Measurements from ENCODE around the gene ETS1. TPM values are rescaled to one million over a fixed set of nuclear protein-coding genes. Genes with fewer than 3 reads are reported as not detected.

Gene ETS1
- total RNA-seq, 4 donors from 2014 or later = 16.8 to 24.9 (median 21.8) TPM

GRCh38 chr11:128496692-128497060 is 90.7 kb downstream of the ETS1 start:
- DNase-seq = peak; percentile 60 to 82
- peak; percentile 88 to 91 for ATAC-seq
- no peaks in the 10 kb centered on the region for H3K27me3 ChIP-seq
- H3K9me3 ChIP-seq = no peaks in the 10 kb centered on the region
- peak overlapping the region; percentile 78 to 88 (median 82) for H3K27ac ChIP-seq
- H3K36me3 ChIP-seq = no peaks in the 10 kb centered on the region
- H3K4me3 ChIP-seq = peak overlapping the region; percentile 4 to 46 (median 18)
- intact Hi-C loops (cut with DNase I; ENCODE audit: low total_unique reads) (no loop called here), in situ Hi-C loops (cut with MboI; ENCODE audit: low sequenced_read_pairs in 4 of 4) (loop anchor here in 1 of 4 donors (25.0 kb wide), 1 partner anchor 141 kb away; no protein-coding TSS in a partner anchor)
- peaks cover 88 to 94% of the 10 kb centered on the region in 2 donors for H3K4me1 ChIP-seq
- TF ChIP-seq CTCF (IDR thresholded peaks at IDR 0.05 in 4 of 5, conservative IDR thresholded peaks at IDR 0.05 in 1 of 5) (no peak), POLR2A (IDR thresholded peaks at IDR 0.05) (no peak)

GRCh38 chr11:128496249-128496648 is 91.1 kb downstream of the ETS1 start:
- intact Hi-C loops (cut with DNase I; ENCODE audit: low total_unique reads) (no loop called here), in situ Hi-C loops (cut with MboI; ENCODE audit: low sequenced_read_pairs in 4 of 4) (loop anchor here in 1 of 4 donors (25.0 kb wide), 1 partner anchor 141 kb away; no protein-coding TSS in a partner anchor)
- Histone ChIP-seq H3K27ac (peak overlapping the region; percentile 78 to 88 (median 82)), H3K4me1 (peaks cover 88 to 94% of the 10 kb centered on the region in 2 donors), H3K36me3 (no peaks in the 10 kb centered on the region), H3K4me3 (peak overlapping the region; percentile 4 to 46 (median 18)), H3K27me3 (no peaks in the 10 kb centered on the region), H3K9me3 (no peaks in the 10 kb centered on the region)
- DNase-seq = no peak
- ATAC-seq = peak in 1 of 2 donors; percentile 4
- TF ChIP-seq CTCF (IDR thresholded peaks at IDR 0.05 in 4 of 5, conservative IDR thresholded peaks at IDR 0.05 in 1 of 5) = no peak
- no peak for TF ChIP-seq POLR2A (IDR thresholded peaks at IDR 0.05)

- no peak for ATAC-seq
- Histone ChIP-seq H3K9me3 (no peaks in the 10 kb centered on the region), H3K27ac (peak overlapping the region; percentile 78 to 88 (median 82)), H3K36me3 (no peaks in the 10 kb centered on the region), H3K4me3 (no peak overlapping the region), H3K4me1 (peaks cover 78 to 83% of the 10 kb centered on the region in 2 donors), H3K27me3 (no peaks in the 10 kb centered on the region)
- no peak for DNase-seq
- no peak for TF ChIP-seq POLR2A (IDR thresholded peaks at IDR 0.05)
- TF ChIP-seq CTCF (IDR thresholded peaks at IDR 0.05 in 4 of 5, conservative IDR thresholded peaks at IDR 0.05 in 1 of 5) = no peak
- in situ Hi-C loops (cut with MboI; ENCODE audit: low sequenced_read_pairs in 4 of 4) = loop anchor here in 1 of 4 donors (25.0 kb wide), 1 partner anchor 143 kb away; no protein-coding TSS in a partner anchor
- intact Hi-C loops (cut with DNase I; ENCODE audit: low total_unique reads) = no loop called here
These were observed 92.7 kb downstream of the ETS1 start for GRCh38 chr11:128494418-128495332.

GRCh38 chr11:128493570-128493965 is 93.8 kb downstream of the ETS1 start:
- in situ Hi-C loops (cut with MboI; ENCODE audit: low sequenced_read_pairs in 4 of 4) = loop anchor here in 1 of 4 donors (25.0 kb wide), 1 partner anchor 144 kb away; no protein-coding TSS in a partner anchor

More at GRCh38 chr11:128493570-128493965, 93.8 kb downstream of the ETS1 start:
- H3K36me3 ChIP-seq = peaks cover 0 to 10% of the 10 kb centered on the region in 2 donors
- no peaks in the 10 kb centered on the region for H3K9me3 ChIP-seq
- TF ChIP-seq CTCF (IDR thresholded peaks at IDR 0.05 in 4 of 5, conservative IDR thresholded peaks at IDR 0.05 in 1 of 5) (no peak), POLR2A (IDR thresholded peaks at IDR 0.05) (no peak)
- intact Hi-C loops (cut with DNase I; ENCODE audit: low total_unique reads) = no loop called here
- no peak for ATAC-seq
- no peak for DNase-seq
- no peak overlapping the region for H3K4me3 ChIP-seq
- peaks cover 72 to 77% of the 10 kb centered on the region in 2 donors for H3K4me1 ChIP-seq
- no peaks in the 10 kb centered on the region for H3K27me3 ChIP-seq
- peak overlapping the region; percentile 55 to 84 (median 72) for H3K27ac ChIP-seq

Measured in gastrocnemius medialis (tissue), 4 donors.